HG02884 (cell line): Measurements from ENCODE around the gene PHRF1.

Source experiments
- ATAC-seq: cut with Tn5 transposase; IDR thresholded peaks from one replicate; pipeline ENCODE4 v1.9.1; 2021; ENCODE audit warnings: mild to moderate bottlenecking, moderate library complexity; ENCODE audit not compliant: unreplicated experiment

PHRF1 gene

DNA sequence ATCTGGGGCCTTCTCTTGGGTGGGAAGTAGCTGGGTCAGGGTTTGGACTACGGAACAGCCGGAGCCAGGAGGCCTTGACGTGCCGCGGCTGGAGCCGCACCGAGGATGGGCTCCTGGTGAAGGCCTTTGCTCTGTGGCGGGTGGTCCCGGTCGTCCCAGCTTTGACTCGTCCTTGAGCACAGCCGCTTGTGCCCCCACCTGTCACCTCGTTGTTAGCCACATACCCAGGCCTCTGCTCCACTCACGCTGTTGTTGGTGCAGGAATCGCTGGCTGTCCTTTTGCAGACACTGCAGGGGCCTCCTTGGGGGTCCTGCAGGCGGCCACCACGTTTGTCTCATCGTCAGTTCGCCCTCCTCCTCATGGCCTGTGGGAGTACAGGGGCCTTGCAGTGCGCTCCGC is 17.1 kb downstream of the PHRF1 start:
- ATAC-seq, result no peak

DNA sequence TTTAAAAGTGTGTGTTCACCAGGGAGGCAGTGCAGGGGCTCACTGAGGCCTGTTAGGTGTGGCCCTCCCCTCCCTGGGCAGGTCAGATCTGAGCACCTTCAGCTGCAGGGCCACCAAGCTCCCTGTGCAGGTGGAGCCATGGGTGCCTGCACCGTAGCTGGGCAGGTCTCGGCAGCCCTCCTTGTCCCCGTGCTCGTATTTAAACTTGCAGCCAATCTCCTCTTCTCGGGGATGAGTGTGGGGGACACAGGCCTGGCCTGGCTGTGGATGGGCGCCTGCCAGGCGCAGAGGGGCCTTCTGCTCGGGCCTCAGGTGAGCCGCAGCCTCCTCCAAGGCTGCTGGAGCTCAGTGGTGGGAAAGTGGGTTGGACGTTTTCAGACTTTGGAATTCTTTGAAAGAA is 19.1 kb downstream of the PHRF1 start:
- no peak for ATAC-seq

DNA sequence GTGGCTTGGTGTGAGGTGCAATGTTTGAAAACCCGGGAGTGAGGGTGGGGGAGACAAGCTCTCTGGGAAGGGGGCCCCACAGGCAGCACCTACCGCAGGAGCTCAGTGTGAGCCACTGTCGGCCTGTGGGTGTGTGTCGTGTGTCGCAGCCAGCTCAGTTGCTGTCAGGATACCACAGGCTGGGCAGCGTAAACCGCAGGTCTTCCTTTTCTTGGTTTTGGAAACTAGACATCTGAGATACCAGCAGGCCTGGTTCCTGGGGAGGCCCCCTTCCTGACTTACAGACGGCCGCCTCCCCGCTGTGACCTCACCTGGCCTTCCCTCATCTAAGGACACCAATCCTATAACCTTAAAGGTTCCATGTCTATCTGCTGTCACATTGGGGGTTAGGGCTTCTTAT is 20.1 kb downstream of the PHRF1 start:
- ATAC-seq, result no peak

DNA sequence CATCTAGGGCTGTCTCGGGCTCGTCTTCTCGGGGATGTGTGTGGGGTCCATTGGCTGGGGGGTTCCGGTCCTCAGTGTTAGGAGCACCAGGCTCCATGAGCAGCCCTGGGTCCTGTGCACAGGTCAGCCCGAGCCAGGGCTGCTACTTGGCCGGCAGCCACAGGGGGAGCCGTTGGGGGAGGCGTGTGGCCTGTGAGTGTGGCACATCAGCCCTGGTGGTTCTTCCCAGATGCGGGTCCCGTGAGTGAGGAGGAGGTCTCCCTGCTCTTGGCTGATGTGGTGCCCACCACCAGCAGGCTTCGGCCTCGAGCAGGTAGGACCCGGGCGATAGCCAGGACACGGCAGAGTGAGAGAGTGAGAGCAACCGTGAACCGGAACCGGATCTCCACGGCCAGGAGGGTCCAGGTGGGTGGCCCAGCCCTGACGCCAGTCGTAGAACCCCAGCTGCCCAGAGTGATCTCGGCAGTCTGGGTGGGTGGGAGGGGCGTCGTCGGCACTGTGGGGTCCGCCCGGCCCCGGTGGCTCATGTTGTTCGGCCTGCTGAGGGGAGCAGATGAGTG is 21.0 kb downstream of the PHRF1 start:
- ATAC-seq, result no peak

DNA sequence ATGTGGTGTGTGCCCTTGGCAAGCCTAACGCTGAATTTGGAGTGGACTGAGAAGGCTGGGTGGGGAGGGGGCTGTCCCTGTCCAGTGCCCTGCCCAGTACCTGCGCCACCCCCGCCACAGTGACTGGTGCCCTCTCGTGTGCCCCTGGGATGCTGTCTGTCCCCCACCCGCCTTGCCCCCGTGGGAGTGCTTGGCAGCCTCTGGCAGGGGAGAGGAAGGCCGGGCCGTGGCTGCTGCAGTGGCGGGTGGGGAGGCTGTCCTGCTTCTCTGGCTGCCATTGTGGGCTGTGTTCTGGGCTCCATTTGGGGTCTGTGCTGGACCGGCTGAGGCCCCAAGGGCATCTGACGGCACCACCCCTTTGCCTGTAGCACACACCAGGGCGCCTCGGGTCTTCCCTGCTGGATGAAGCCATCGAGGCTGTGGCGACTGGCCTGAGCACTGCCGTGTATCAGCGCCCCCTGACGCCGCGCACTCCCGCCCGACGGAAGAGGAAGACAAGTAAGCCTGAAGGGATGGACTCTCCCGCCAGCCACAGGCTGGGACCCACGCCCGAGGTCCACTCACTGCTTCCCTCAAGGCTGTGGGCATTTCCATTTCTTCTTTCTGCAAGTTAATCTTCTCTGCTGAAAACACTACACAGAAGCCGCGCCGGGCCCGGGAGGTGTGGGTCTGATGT is 21.9 kb downstream of the PHRF1 start:
- ATAC-seq, result no peak

DNA sequence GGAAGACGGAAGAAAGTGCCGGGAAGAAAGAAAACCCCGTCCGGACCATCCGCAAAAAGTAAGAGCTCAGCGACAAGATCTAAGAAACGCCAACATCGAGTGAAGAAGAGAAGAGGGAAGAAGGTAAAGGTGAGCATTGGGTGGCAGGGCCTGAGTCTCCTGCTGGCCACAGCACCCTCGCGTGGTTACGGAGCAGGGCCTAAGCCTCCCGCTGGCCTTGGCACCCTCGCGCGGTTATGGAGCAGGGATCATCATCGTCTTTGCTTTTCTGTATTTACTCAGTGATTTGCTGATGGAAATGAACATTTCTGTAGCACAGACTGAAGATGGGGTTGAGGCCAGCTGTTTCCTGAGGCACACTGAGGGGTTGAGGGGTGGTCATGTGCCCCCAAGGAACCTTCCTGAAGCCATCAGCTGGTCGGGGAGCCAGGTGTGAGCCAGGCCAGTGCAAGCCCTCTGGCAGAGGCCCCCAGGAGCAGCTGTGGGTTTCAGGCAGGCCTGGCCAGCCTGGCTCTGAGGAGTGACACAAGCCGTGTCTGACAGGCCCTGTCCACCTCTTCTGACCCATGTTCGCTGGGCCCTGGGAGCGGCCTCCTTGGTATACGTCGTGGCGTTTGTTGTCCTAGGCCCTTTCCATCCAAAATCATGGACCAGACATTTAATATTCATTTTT is 25.4 kb downstream of the PHRF1 start:
- ATAC-seq, result no peak

DNA sequence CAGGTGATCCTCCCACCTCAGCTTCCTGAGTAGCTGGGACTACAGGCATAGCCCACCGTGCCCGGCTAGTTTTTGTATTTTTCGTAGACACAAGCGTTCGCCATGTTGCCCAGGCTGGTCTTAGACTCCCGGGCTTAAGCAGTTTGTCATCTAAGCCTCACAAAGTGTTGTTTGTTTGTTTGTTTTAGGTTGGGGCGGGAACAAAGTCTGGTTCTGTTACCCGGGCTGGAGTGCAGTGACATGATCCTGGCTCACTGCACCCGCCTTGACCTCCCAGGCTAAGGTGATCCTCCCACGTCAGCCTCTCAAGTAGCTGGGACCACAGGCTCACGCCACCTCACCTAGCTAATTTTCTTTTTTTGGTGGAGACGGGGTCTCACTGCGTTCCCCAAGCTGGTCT is 26.9 kb downstream of the PHRF1 start:
- ATAC-seq, result no peak

DNA sequence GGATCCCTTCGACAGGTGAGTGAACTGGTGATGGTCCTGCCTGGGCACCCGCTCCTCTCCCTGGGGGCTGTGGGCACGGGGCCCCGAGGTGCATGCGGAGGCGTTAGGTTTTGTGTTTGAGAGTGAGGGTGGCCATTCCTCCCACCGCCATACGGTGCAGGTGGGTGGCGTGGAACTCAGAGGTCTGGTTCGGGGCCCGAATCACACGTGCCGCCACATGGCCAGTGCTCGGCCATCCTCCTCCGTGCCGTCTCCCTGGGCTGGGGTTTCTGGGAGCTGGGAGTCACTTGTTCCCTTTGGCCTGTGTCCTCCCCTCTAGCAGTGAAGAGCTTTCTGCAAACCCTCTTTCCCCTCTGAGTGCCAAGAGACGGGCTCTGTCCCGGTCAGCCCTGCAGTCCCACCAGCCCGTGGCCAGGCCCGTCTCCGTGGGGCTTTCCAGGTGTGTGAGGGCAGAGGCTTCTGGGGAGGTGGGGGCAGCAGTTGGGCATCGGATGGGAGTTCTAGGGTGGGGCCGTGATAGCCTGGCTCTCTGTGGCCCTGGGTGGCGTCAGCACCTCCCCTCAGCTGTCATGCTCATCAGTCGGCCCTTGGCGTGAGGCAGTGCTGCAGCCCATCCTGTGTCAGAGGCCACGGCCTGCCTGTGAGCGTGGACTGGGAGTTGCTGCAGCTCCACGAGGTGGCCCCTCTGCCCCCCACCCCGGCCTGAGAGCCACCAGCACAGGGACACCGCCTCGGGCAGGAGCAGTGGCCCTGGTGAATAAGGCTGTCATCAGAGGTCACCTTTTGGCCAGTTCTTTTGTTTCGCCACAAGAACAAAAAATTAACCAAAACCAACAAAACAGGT is 29.2 kb downstream of the PHRF1 start:
- ATAC-seq, result no peak

DNA sequence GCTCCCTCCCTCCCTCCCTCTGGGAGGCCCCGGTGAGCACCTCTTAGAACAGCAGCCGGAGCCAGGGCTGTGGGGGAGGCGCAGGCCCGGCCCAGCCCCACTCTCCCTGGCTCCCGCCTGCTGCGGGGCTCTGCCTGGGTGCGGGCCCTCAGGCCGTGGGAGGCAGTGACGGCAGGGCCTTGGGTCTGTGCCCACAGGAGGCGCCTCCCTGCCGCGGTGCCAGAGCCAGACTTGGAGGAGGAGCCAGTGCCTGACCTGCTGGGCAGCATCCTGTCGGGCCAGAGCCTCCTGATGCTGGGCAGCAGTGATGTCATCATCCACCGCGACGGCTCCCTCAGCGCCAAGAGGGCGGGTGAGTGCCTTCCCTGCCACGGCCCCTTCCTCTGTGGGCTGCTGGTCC is 30.0 kb downstream of the PHRF1 start:
- ATAC-seq, result no peak

DNA sequence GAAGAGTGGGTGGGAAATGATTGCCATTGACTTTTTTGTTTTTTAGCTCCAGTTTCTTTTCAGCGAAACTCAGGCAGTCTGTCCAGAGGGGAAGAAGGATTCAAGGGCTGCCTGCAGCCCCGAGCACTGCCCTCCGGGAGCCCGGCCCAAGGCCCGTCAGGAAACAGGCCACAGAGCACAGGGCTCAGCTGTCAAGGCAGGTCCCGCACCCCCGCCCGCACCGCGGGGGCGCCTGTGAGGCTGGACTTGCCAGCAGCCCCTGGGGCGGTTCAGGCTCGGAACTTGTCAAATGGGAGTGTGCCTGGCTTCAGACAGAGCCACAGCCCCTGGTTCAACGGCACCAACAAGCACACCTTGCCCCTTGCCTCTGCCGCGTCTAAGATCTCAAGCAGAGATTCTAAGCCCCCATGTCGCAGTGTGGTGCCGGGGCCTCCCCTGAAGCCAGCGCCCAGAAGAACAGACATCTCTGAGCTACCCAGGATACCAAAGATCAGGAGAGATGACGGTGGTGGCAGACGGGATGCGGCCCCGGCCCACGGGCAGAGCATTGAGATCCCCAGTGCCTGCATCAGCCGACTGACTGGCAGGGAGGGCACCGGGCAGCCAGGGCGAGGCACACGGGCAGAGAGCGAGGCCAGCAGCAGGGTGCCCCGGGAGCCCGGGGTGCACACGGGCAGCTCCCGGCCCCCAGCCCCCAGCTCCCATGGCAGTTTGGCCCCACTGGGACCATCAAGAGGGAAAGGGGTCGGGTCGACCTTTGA is 30.9 kb downstream of the PHRF1 start:
- ATAC-seq, result no peak

DNA sequence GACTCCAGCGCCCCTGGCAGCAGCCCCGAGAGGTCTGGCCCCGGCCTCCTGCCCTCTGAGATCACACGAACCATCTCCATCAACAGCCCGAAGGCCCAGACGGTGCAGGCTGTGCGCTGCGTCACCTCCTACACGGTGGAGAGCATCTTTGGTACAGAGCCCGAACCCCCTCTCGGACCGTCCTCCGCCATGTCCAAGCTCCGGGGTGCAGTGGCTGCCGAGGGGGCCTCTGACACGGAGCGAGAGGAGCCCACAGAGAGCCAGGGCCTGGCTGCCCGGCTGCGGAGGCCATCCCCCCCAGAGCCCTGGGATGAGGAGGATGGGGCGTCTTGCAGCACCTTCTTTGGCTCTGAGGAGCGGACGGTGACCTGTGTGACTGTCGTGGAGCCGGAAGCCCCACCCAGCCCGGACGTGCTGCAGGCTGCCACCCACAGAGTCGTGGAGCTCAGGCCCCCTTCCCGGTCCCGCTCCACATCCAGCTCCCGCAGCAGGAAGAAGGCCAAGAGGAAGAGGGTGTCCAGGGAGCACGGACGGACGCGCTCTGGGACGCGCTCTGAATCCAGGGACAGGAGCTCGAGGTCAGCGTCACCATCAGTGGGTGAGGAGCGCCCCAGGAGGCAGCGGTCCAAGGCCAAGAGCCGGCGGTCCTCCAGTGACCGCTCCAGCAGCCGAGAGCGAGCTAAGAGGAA is 31.8 kb downstream of the PHRF1 start:
- ATAC-seq, result no peak

DNA sequence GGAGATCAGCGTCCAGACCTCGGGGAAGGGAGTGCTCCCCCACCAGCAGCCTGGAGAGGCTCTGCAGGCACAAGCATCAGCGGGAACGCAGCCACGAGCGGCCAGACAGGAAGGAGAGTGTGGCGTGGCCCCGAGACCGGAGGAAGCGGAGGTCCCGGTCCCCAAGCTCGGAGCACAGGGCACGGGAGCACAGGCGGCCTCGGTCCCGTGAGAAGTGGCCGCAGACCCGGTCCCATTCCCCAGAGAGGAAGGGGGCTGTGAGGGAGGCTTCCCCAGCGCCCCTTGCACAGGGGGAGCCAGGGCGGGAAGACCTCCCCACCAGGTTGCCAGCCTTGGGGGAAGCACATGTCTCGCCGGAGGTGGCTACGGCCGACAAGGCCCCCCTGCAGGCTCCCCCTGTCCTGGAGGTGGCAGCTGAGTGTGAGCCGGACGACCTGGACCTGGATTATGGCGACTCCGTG is 32.6 kb downstream of the PHRF1 start:
- no peak for ATAC-seq

DNA sequence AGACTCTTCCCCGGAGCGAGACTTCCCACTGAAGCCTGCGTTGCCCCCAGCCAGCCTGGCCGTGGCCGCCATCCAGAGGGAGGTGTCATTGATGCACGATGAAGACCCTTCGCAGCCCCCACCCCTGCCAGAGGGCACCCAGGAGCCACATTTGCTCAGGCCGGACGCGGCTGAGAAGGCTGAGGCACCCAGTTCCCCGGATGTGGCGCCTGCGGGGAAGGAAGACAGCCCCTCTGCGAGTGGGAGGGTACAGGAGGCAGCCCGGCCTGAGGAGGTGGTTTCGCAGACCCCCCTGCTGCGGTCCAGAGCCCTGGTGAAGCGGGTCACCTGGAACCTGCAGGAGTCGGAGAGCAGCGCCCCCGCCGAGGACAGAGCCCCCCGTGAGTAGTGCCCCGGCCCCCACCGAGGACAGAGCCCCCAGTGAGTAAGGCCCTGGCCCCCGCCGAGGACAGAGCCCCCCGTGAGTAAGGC is 33.1 kb downstream of the PHRF1 start:
- ATAC-seq, result no peak

DNA sequence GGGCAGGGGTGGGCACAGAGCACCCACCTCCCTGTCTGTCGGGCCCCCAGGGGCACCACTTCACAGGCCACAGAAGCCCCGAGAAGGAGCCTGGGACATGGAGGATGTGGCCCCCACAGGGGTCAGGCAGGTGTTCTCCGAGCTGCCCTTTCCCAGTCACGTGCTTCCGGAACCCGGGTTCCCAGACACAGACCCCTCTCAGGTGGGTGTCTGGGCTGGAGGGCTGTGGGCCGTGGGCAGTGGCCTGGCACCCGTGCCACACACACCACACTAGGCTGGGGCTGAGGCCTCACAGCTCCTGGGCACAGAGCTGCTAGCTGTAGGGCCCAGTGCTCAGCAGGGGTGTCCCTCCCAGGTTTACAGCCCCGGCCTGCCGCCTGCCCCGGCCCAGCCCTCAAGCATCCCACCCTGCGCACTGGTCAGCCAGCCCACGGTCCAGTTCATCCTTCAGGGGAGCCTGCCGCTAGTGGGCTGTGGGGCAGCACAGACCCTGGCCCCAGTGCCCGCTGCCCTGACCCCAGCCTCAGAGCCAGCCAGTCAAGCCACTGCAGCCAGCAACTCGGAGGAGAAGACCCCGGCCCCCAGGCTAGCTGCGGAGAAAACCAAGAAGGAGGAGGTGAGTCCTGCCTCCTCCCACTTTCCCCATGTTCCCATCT is 34.0 kb downstream of the PHRF1 start:
- no peak for ATAC-seq

DNA sequence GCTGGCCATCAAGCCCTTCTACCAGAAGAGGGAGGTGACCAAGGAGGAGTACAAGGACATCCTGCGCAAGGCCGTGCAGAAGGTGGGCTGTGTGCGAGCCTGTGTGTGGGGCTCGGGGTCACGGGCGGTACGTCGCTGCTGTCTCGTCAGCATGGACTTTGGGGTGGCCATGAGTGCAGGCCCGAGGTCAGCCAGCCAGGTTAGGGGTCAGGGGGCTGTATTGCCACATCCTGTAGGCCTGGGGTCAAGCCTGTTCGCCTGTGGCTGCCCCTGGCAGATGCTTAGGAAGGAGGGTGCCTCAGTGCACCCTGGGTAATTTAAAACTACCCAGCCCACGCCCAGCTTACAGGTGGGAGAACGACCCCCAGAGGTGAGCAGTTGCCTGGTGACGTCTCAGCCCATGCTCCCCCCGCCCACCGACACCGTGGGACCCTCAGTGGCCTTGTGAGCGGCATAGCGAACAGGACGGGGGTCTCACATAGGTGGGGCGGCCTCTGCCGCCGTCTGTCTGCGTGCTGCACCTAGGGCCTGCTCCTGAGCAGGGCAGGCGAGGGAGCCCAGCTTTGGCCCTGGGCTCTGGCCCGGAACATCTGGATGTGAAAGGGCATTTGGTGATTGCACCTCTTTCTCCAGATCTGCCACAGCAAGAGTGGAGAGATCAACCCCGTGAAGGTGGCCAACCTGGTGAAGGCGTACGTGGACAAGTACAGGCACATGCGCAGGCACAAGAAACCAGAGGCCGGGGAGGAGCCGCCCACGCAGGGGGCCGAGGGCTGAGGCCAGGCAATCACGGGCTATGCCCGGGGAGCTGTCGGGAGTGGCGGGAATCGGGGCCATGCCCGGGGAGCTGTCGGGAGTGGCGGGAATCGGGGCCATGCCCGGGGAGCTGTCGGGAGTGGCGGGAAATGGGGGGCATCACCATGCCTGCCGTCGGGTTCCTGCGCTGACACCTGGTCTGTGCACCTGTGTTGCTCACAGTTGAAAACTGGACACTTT is 35.0 kb downstream of the PHRF1 start:
- ATAC-seq, result no peak

DNA sequence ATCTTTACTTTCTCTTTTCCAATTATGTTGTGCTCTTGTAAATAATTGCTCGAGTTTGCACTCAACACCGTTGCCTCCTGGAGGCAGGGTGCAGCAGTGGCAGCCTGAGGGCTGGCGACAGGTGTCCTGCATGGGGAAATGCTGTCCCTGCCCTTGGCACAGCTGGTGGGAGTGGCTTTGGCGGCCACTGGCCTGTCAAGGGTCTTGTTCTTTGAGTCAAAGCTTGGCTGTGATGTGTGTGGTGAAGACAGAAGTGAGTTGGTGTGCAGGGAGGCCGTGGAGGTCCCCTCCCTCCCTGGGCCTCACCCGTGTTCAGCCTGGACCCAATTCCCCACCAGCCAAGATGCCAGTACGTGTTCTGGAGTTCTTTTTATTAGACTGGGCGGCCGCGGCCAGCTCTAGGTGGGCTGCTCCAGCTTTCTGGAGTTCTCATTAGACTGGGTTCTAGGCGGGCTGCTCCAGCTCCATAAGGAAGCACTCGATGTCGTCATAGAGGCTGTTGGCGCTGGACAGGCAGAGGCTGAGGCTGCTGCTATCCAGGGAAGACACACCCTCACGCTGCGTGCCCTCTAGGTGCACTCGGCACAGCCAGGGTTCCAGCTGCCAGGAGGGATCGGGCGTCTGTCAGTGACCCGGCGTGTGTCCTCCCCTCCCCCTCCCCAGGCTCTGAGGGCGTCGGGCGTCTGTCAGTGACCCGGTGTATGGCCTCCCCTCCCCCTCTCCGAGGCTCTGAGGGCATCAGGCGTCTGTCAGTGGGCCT is 36.1 kb downstream of the PHRF1 start:
- no peak for ATAC-seq

DNA sequence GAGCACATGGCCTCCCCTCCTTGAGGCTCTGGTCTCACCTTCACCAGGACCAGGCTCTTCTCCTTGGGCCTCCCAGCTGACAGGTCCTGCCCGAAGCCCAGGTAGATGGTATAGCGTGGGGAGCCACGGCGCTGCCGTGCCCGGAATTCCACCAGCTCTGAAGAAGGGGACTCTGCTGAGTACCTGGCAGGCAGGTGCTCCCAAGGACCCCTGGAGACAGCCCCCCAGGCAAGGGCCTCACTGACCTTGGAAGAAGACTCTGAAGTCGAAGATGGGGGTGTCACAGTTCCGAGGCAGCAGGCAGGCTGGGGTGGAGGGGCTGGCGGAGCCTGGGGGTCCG is 36.7 kb downstream of the PHRF1 start:
- ATAC-seq, result no peak
